ENCODE measurements around the gene PRSS22. TPM values are rescaled to one million over a fixed set of nuclear protein-coding genes. Genes with fewer than 3 reads are reported as not detected.
A peak's percentile ranks its signal among the peaks of the same experiment; 100 is the strongest.

The PRSS22 gene
- polyA plus RNA-seq, 1 of the 3 experiments (the other 2 are of a cell fraction), result not detected

GRCh38 chr16:2895813-2896212 lies 37.8 kb upstream of the PRSS22 start:
- TF ChIP-seq FOXJ3 (CRISPR knock-in tag; IDR thresholded peaks at IDR 0.05), result no peak
- TF ChIP-seq, protein P1, sequence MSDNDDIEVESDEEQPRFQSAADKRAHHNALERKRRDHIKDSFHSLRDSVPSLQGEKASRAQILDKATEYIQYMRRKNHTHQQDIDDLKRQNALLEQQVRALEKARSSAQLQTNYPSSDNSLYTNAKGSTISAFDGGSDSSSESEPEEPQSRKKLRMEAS (IDR thresholded peaks at IDR 0.05; ENCODE audit: low read depth), result peak; percentile 73
- no peak for TF ChIP-seq RAD21 (IDR thresholded peaks at IDR 0.05; ENCODE audit: low read length)
- Histone ChIP-seq H3K9me3 (no peaks in the 10 kb centered on the region), H3K9me2 (no peaks in the 10 kb centered on the region), H3K4me1 (ENCODE audit: control insufficient read depth in 1 of 2, insufficient read depth in 2 of 2, low read depth in 1 of 2, low read length in 1 of 2) (no peaks in the 10 kb centered on the region; a peak in 1 of 4 replicates), H3K4me2 (no peak overlapping the region), H3K9ac (no peak overlapping the region), H2AFZ (ENCODE audit: low read depth) (no peak overlapping the region), H3K27me3 (ENCODE audit: insufficient read depth) (no peaks in the 10 kb centered on the region), H3K79me2 (ENCODE audit: insufficient read depth) (peaks cover 3% of the 10 kb centered on the region), H3K36me3 (replicated peaks in 1 of 2; ENCODE audit: control insufficient read depth in 1 of 2, insufficient read depth in 2 of 2, low read length in 1 of 2) (peaks cover 0 to 12% of the 10 kb centered on the region in 2 experiments), H3F3A (replicated peaks; ENCODE audit: insufficient read depth) (no peaks in the 10 kb centered on the region), H4K20me1 (ENCODE audit: insufficient read depth) (no peaks in the 10 kb centered on the region), H3K27ac (ENCODE audit: low read depth in 2 of 2, low read length in 1 of 2) (no peak overlapping the region; a peak in 1 of 4 replicates), H3K4me3 (ENCODE audit: low read depth in 2 of 2, low read length in 1 of 2) (no peak overlapping the region)
- WGBS (ENCODE audit: low lambda C conversion rate), result 23% methylated on average over 3 of the region's 4 CpGs
- ChIA-PET CTCF (interaction anchor here (1.4 kb wide), 1 partner anchor 8 kb away, joined by 5 read pairs; no protein-coding TSS in a partner anchor), POLR2A (no interaction called here)
- no peak for DNase-seq

GRCh38 chr16:2894231-2894630 lies 36.3 kb upstream of the PRSS22 start:
- no peaks in the 10 kb centered on the region; a peak in 1 of 4 replicates for H3K4me1 ChIP-seq (ENCODE audit: control insufficient read depth in 1 of 2, insufficient read depth in 2 of 2, low read depth in 1 of 2, low read length in 1 of 2)
- no peaks in the 10 kb centered on the region for H4K20me1 ChIP-seq (ENCODE audit: insufficient read depth)
- no peak for DNase-seq
- WGBS (ENCODE audit: low lambda C conversion rate), result 86% methylated on average over 21 of the region's 31 CpGs
- TF ChIP-seq, protein P2, sequence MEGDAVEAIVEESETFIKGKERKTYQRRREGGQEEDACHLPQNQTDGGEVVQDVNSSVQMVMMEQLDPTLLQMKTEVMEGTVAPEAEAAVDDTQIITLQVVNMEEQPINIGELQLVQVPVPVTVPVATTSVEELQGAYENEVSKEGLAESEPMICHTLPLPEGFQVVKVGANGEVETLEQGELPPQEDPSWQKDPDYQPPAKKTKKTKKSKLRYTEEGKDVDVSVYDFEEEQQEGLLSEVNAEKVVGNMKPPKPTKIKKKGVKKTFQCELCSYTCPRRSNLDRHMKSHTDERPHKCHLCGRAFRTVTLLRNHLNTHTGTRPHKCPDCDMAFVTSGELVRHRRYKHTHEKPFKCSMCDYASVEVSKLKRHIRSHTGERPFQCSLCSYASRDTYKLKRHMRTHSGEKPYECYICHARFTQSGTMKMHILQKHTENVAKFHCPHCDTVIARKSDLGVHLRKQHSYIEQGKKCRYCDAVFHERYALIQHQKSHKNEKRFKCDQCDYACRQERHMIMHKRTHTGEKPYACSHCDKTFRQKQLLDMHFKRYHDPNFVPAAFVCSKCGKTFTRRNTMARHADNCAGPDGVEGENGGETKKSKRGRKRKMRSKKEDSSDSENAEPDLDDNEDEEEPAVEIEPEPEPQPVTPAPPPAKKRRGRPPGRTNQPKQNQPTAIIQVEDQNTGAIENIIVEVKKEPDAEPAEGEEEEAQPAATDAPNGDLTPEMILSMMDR (IDR thresholded peaks at IDR 0.05), result peak; percentile 7; the same call in 1 of the 2 replicates
- TF ChIP-seq RXRA (IDR thresholded peaks at IDR 0.05; ENCODE audit: borderline replicate concordance, low read depth), result no peak
- no peak overlapping the region for H3K9ac ChIP-seq
- no peak overlapping the region for H3K27ac ChIP-seq (ENCODE audit: low read depth in 2 of 2, low read length in 1 of 2)
- ChIA-PET POLR2A (no interaction called here), CTCF (interaction anchor here (1.4 kb wide), 1 partner anchor 9 kb away, joined by 5 read pairs; no protein-coding TSS in a partner anchor)
- no peaks in the 10 kb centered on the region for H3K27me3 ChIP-seq (ENCODE audit: insufficient read depth)
- no peak overlapping the region for H3K4me2 ChIP-seq
- H3F3A ChIP-seq (replicated peaks; ENCODE audit: insufficient read depth), result no peaks in the 10 kb centered on the region
- no peaks in the 10 kb centered on the region for H3K9me2 ChIP-seq
- H3K4me3 ChIP-seq (ENCODE audit: low read depth in 2 of 2, low read length in 1 of 2), result no peak overlapping the region
- no peak overlapping the region for H2AFZ ChIP-seq (ENCODE audit: low read depth)
- H3K79me2 ChIP-seq (ENCODE audit: insufficient read depth), result peaks cover 11% of the 10 kb centered on the region
- no peaks in the 10 kb centered on the region for H3K9me3 ChIP-seq
- peaks cover 0 to 9% of the 10 kb centered on the region in 2 experiments for H3K36me3 ChIP-seq (replicated peaks in 1 of 2; ENCODE audit: control insufficient read depth in 1 of 2, insufficient read depth in 2 of 2, low read length in 1 of 2)

GRCh38 chr16:2884041-2884451 lies 26.1 kb upstream of the PRSS22 start:
- Histone ChIP-seq H3K9ac (peak overlapping the region; percentile 86), H3K4me1 (ENCODE audit: control insufficient read depth in 1 of 2, insufficient read depth in 2 of 2, low read depth in 1 of 2, low read length in 1 of 2) (peaks cover 0 to 6% of the 10 kb centered on the region in 2 experiments; a peak in 1 of 4 replicates), H3K36me3 (replicated peaks in 1 of 2; ENCODE audit: control insufficient read depth in 1 of 2, insufficient read depth in 2 of 2, low read length in 1 of 2) (peaks cover 0 to 7% of the 10 kb centered on the region in 2 experiments), H4K20me1 (ENCODE audit: insufficient read depth) (no peaks in the 10 kb centered on the region), H3K27me3 (ENCODE audit: insufficient read depth) (no peaks in the 10 kb centered on the region), H3K9me2 (no peaks in the 10 kb centered on the region), H3K4me2 (peak overlapping the region; percentile 90), H3K9me3 (no peaks in the 10 kb centered on the region), H3K4me3 (ENCODE audit: low read depth in 2 of 2, low read length in 1 of 2) (peak overlapping the region; percentile 73 to 84), H3K27ac (ENCODE audit: low read depth in 2 of 2, low read length in 1 of 2) (peak overlapping the region in 1 of 2 experiments; percentile 94; a peak in 3 of 4 replicates), H2AFZ (ENCODE audit: low read depth) (peak overlapping the region; percentile 79; the same call in 1 of the 2 replicates), H3F3A (replicated peaks; ENCODE audit: insufficient read depth) (peaks cover 17% of the 10 kb centered on the region), H3K79me2 (ENCODE audit: insufficient read depth) (peaks cover 46% of the 10 kb centered on the region)
- 71% methylated on average over 18 of the region's 18 CpGs for WGBS (ENCODE audit: low lambda C conversion rate)
- ChIA-PET CTCF (interaction anchor here (0.8 to 4.1 kb wide), 10 partner anchors 11 to 245 kb away, joined by 3 to 27 read pairs (median 4); no protein-coding TSS in a partner anchor), POLR2A (interaction anchor here (1.9 to 2.8 kb wide), 3 partner anchors 16 to 28 kb away, joined by 9 to 13 read pairs (median 12); partner anchors contain the start of gene FLYWCH1)
- DNase-seq, result peak; percentile 20
- TF ChIP-seq NFIC (IDR thresholded peaks at IDR 0.05; ENCODE audit: borderline replicate concordance), result no peak
- TF ChIP-seq MEF2A (IDR thresholded peaks at IDR 0.05; ENCODE audit: borderline replicate concordance, low read depth), result no peak
- TF ChIP-seq RFX5 (IDR thresholded peaks at IDR 0.05; ENCODE audit: low read length), result no peak
- no peak for TF ChIP-seq TAF1 (IDR thresholded peaks at IDR 0.05; ENCODE audit: borderline replicate concordance, low read depth, low read length)
- TF ChIP-seq, protein P3, sequence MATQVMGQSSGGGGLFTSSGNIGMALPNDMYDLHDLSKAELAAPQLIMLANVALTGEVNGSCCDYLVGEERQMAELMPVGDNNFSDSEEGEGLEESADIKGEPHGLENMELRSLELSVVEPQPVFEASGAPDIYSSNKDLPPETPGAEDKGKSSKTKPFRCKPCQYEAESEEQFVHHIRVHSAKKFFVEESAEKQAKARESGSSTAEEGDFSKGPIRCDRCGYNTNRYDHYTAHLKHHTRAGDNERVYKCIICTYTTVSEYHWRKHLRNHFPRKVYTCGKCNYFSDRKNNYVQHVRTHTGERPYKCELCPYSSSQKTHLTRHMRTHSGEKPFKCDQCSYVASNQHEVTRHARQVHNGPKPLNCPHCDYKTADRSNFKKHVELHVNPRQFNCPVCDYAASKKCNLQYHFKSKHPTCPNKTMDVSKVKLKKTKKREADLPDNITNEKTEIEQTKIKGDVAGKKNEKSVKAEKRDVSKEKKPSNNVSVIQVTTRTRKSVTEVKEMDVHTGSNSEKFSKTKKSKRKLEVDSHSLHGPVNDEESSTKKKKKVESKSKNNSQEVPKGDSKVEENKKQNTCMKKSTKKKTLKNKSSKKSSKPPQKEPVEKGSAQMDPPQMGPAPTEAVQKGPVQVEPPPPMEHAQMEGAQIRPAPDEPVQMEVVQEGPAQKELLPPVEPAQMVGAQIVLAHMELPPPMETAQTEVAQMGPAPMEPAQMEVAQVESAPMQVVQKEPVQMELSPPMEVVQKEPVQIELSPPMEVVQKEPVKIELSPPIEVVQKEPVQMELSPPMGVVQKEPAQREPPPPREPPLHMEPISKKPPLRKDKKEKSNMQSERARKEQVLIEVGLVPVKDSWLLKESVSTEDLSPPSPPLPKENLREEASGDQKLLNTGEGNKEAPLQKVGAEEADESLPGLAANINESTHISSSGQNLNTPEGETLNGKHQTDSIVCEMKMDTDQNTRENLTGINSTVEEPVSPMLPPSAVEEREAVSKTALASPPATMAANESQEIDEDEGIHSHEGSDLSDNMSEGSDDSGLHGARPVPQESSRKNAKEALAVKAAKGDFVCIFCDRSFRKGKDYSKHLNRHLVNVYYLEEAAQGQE (IDR thresholded peaks at IDR 0.05; ENCODE audit: low read depth, low read length), result no peak
- TF ChIP-seq SMC3 (IDR thresholded peaks at IDR 0.05; ENCODE audit: low read depth, low read length), result no peak
- TF ChIP-seq, protein P4, sequence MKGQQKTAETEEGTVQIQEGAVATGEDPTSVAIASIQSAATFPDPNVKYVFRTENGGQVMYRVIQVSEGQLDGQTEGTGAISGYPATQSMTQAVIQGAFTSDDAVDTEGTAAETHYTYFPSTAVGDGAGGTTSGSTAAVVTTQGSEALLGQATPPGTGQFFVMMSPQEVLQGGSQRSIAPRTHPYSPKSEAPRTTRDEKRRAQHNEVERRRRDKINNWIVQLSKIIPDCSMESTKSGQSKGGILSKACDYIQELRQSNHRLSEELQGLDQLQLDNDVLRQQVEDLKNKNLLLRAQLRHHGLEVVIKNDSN (IDR thresholded peaks at IDR 0.05; ENCODE audit: borderline replicate concordance, low read depth), result no peak
- no peak for TF ChIP-seq ELF1 (IDR thresholded peaks at IDR 0.05)
- TF ChIP-seq TCF12 (IDR thresholded peaks at IDR 0.05), result no peak
- TF ChIP-seq EP300 (IDR thresholded peaks at IDR 0.05; ENCODE audit: borderline replicate concordance in 1 of 2, low read depth in 1 of 2, low read length in 1 of 2), result no peak
- TF ChIP-seq RCOR1 (IDR thresholded peaks at IDR 0.05; ENCODE audit: low read length), result no peak
- no peak for TF ChIP-seq RXRA (IDR thresholded peaks at IDR 0.05; ENCODE audit: borderline replicate concordance, low read depth)

Measured in SK-N-SH (cell line).